Measurements from ENCODE around the gene NUDT21. TPM values are rescaled to one million over a fixed set of nuclear protein-coding genes. Genes with fewer than 3 reads are reported as not detected.

NUDT21 gene
- total RNA-seq, 1 experiment from 2014 or later = 97.6 TPM

GRCh38 chr16:56421313-56421712 lies 29.8 kb downstream of the NUDT21 start:
- in situ Hi-C loops (cut with HindIII; ENCODE audit: low pct_unique_long_range_greater_than_20kb, low sequenced_read_pairs) (no loop called here), intact Hi-C loops (cut with micrococcal nuclease; ENCODE audit: unreplicated experiment) (no loop called here)
- H3K9me3 ChIP-seq (ENCODE audit: control insufficient read depth, insufficient read depth, low read depth, low read length) = no peaks in the 10 kb centered on the region
- H3K4me1 ChIP-seq (ENCODE audit: control insufficient read depth, insufficient read depth, low read length) = peaks cover 28% of the 10 kb centered on the region
- POLR2A ChIA-PET = no interaction called here
- H3K27me3 ChIP-seq (ENCODE audit: control insufficient read depth, insufficient read depth, low read length) = no peaks in the 10 kb centered on the region
- TF ChIP-seq REST (IDR thresholded peaks at IDR 0.05; ENCODE audit: insufficient read depth in 1 of 2, low read depth in 2 of 2, low read length in 1 of 2) (no peak), SIN3A (IDR thresholded peaks at IDR 0.05; ENCODE audit: borderline replicate concordance, insufficient read depth, low read depth, low read length) (no peak)
- no peak overlapping the region for H3K4me3 ChIP-seq (ENCODE audit: low read depth in 2 of 2, low read length in 2 of 2)
- no peak overlapping the region for H3K27ac ChIP-seq (ENCODE audit: low read length)
- no peak for ATAC-seq
- no peak for DNase-seq (ENCODE audit: low read depth, low spot score)
- H3K36me3 ChIP-seq (ENCODE audit: control insufficient read depth, insufficient read depth, low read length) = no peaks in the 10 kb centered on the region
- no TSS peak for BruUV-seq (replicated peaks)
- CTCF ChIA-PET = no interaction called here

- H3K9me3 ChIP-seq (ENCODE audit: control insufficient read depth, insufficient read depth, low read depth, low read length) = no peaks in the 10 kb centered on the region
- no peak overlapping the region for H3K27ac ChIP-seq (ENCODE audit: low read length)
- no peak overlapping the region for H3K4me3 ChIP-seq (ENCODE audit: low read depth in 2 of 2, low read length in 2 of 2)
- H3K27me3 ChIP-seq (ENCODE audit: control insufficient read depth, insufficient read depth, low read length) = no peaks in the 10 kb centered on the region
- no peaks in the 10 kb centered on the region for H3K36me3 ChIP-seq (ENCODE audit: control insufficient read depth, insufficient read depth, low read length)
- BruUV-seq (replicated peaks) = no TSS peak
- no peak for DNase-seq (ENCODE audit: low read depth, low spot score)
- ChIA-PET CTCF (interaction anchor here (0.7 kb wide), 1 partner anchor 30 kb away, joined by 3 read pairs; the partner anchor contains the start of gene NUDT21), POLR2A (no interaction called here)
- peaks cover 23% of the 10 kb centered on the region for H3K4me1 ChIP-seq (ENCODE audit: control insufficient read depth, insufficient read depth, low read length)
- in situ Hi-C loops (cut with HindIII; ENCODE audit: low pct_unique_long_range_greater_than_20kb, low sequenced_read_pairs) (no loop called here), intact Hi-C loops (cut with micrococcal nuclease; ENCODE audit: unreplicated experiment) (no loop called here)
- no peak for TF ChIP-seq POLR2AphosphoS5 (IDR thresholded peaks at IDR 0.05; ENCODE audit: low read depth, low read length)
- no peak for TF ChIP-seq REST (IDR thresholded peaks at IDR 0.05; ENCODE audit: insufficient read depth in 1 of 2, low read depth in 2 of 2, low read length in 1 of 2)
- no peak for TF ChIP-seq SIN3A (IDR thresholded peaks at IDR 0.05; ENCODE audit: borderline replicate concordance, insufficient read depth, low read depth, low read length)
- no peak for TF ChIP-seq CTCF (IDR thresholded peaks at IDR 0.05)
- TF ChIP-seq TCF7L2 (IDR thresholded peaks at IDR 0.05; ENCODE audit: low read depth, low read length) = no peak
- no peak for ATAC-seq
Observed at GRCh38 chr16:56420613-56421012, 30.5 kb downstream of the NUDT21 start.
